Measurements from ENCODE around the gene TAF4B. TPM values are rescaled to one million over a fixed set of nuclear protein-coding genes. Genes with fewer than 3 reads are reported as not detected.

Gene TAF4B
- polyA plus RNA-seq, 3 donors, result 0.64 to 1.2 (median 0.92) TPM

DNA sequence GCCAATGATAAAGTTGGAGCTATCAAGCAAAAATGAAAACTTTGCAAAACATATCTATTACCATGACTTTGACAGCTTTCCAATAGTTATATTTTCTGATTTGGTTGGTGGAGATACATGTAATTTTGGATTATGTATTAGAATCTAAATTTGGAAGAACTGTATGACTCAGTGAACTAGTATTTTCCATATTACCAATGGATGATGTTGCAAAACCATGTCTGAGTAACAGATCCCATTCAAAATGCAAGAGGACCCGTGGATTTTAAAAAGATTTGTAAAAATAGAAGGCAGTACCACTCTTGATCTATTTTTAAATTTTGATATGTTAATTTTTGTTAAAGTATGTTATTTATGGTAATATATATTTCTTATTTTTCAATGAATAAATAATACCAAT is 83.0 kb downstream of the TAF4B start:
- Histone ChIP-seq H3K79me2 (ENCODE audit: insufficient read depth, low read length) (no peaks in the 10 kb centered on the region), H3K27ac (ENCODE audit: low read depth in 1 of 2, low read length in 2 of 2) (no peak overlapping the region), H3K9ac (ENCODE audit: insufficient read depth, low read length, poor library complexity, severe bottlenecking) (no peak overlapping the region), H3K36me3 (replicated peaks in 1 of 2; ENCODE audit: control insufficient read depth in 1 of 2, insufficient read depth in 2 of 2, low read length in 2 of 2) (no peaks in the 10 kb centered on the region), H3K4me2 (replicated peaks; ENCODE audit: extremely low read depth, low read length, poor library complexity, severe bottlenecking) (no peak overlapping the region), H4K20me1 (ENCODE audit: insufficient read depth, low read length) (no peaks in the 10 kb centered on the region), H3K27me3 (ENCODE audit: control insufficient read depth in 2 of 2, insufficient read depth in 2 of 2, low read length in 2 of 2) (no peaks in the 10 kb centered on the region), H3K4me1 (ENCODE audit: control insufficient read depth in 1 of 2, insufficient read depth in 2 of 2, low read length in 2 of 2) (no peaks in the 10 kb centered on the region), H2AFZ (ENCODE audit: insufficient read depth, low read depth, low read length, poor library complexity, severe bottlenecking) (no peak overlapping the region), H3K4me3 (replicated peaks in 1 of 3; ENCODE audit: low read depth in 2 of 3, low read length in 3 of 3) (no peak overlapping the region), H3K9me3 (replicated peaks in 1 of 2; ENCODE audit: control insufficient read depth in 1 of 2, insufficient read depth in 1 of 2, low read length in 2 of 2) (no peaks in the 10 kb centered on the region)
- TF ChIP-seq, protein P1, sequence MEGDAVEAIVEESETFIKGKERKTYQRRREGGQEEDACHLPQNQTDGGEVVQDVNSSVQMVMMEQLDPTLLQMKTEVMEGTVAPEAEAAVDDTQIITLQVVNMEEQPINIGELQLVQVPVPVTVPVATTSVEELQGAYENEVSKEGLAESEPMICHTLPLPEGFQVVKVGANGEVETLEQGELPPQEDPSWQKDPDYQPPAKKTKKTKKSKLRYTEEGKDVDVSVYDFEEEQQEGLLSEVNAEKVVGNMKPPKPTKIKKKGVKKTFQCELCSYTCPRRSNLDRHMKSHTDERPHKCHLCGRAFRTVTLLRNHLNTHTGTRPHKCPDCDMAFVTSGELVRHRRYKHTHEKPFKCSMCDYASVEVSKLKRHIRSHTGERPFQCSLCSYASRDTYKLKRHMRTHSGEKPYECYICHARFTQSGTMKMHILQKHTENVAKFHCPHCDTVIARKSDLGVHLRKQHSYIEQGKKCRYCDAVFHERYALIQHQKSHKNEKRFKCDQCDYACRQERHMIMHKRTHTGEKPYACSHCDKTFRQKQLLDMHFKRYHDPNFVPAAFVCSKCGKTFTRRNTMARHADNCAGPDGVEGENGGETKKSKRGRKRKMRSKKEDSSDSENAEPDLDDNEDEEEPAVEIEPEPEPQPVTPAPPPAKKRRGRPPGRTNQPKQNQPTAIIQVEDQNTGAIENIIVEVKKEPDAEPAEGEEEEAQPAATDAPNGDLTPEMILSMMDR (IDR thresholded peaks at IDR 0.05), result no peak
- no CpG with 5 or more reads among the region's 1 CpG for WGBS (ENCODE audit: insufficient coverage)
- Mint-ChIP-seq H3K27me3 (ENCODE audit: low read depth in 3 of 3) (no peaks in the 10 kb centered on the region), H3K36me3 (no peaks in the 10 kb centered on the region), H3K9me3 (no peaks in the 10 kb centered on the region), H3K27ac (no peak overlapping the region), H3K4me1 (no peaks in the 10 kb centered on the region), H3K4me3 (no peak overlapping the region)
- intact Hi-C loops (cut with micrococcal nuclease), result no loop called here
- DNase-seq, result no peak

DNA sequence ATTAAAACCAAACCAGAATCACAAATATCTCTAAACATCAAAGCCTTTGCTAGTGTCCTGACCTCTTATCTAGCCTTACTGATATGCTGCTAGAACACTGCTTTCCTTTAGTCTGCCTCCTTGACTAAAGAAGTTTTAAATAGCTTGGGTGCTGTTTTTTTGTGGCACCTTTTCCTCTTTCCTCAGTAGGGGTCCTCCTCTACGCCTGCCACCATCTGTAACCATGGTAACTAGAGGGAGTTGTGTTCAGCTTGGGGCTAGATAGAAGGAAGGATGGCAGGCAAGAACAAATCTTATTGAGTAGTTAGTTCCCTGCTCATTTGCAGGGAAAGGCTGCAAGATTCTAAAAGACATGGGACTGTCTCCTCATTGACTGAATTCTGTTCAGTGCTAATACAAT is 86.0 kb downstream of the TAF4B start:
- Histone ChIP-seq H3K27me3 (ENCODE audit: control insufficient read depth in 2 of 2, insufficient read depth in 2 of 2, low read length in 2 of 2) (no peaks in the 10 kb centered on the region), H3K9ac (ENCODE audit: insufficient read depth, low read length, poor library complexity, severe bottlenecking) (no peak overlapping the region), H3K36me3 (replicated peaks in 1 of 2; ENCODE audit: control insufficient read depth in 1 of 2, insufficient read depth in 2 of 2, low read length in 2 of 2) (no peaks in the 10 kb centered on the region), H3K4me2 (replicated peaks; ENCODE audit: extremely low read depth, low read length, poor library complexity, severe bottlenecking) (no peak overlapping the region), H3K79me2 (ENCODE audit: insufficient read depth, low read length) (no peaks in the 10 kb centered on the region), H4K20me1 (ENCODE audit: insufficient read depth, low read length) (no peaks in the 10 kb centered on the region), H2AFZ (ENCODE audit: insufficient read depth, low read depth, low read length, poor library complexity, severe bottlenecking) (no peak overlapping the region), H3K4me1 (ENCODE audit: control insufficient read depth in 1 of 2, insufficient read depth in 2 of 2, low read length in 2 of 2) (no peaks in the 10 kb centered on the region), H3K9me3 (replicated peaks in 1 of 2; ENCODE audit: control insufficient read depth in 1 of 2, insufficient read depth in 1 of 2, low read length in 2 of 2) (no peaks in the 10 kb centered on the region), H3K27ac (ENCODE audit: low read depth in 1 of 2, low read length in 2 of 2) (no peak overlapping the region), H3K4me3 (replicated peaks in 1 of 3; ENCODE audit: low read depth in 2 of 3, low read length in 3 of 3) (no peak overlapping the region)
- peaks cover 0 to 2% (median 0%) of the 10 kb centered on the region in 7 donors for H3K9me3 Mint-ChIP-seq
- no peaks in the 10 kb centered on the region for H3K36me3 Mint-ChIP-seq
- no CpG with 5 or more reads among the region's 1 CpG for WGBS (ENCODE audit: insufficient coverage)
- H3K4me1 Mint-ChIP-seq, result no peaks in the 10 kb centered on the region
- no peak overlapping the region for H3K4me3 Mint-ChIP-seq
- no peaks in the 10 kb centered on the region for H3K27me3 Mint-ChIP-seq (ENCODE audit: low read depth in 3 of 3)
- H3K27ac Mint-ChIP-seq, result no peak overlapping the region
- intact Hi-C loops (cut with micrococcal nuclease), result no loop called here
- no peak for DNase-seq
- TF ChIP-seq, protein P1 (IDR thresholded peaks at IDR 0.05), result no peak
